ENCODE results near the gene HSPB1. TPM values are rescaled to one million over a fixed set of nuclear protein-coding genes. Genes with fewer than 3 reads are reported as not detected.
A peak's percentile ranks its signal among the peaks of the same experiment; 100 is the strongest.
"Not testable (repeated sequence)": the region's sequence is repeated elsewhere in the genome, so short reads cannot be mapped to it uniquely, and the experiment has no call there.

Gene HSPB1
- total and polyA plus RNA-seq, 2 experiments from 2014 or later: 48.1 to 437 TPM

DNA sequence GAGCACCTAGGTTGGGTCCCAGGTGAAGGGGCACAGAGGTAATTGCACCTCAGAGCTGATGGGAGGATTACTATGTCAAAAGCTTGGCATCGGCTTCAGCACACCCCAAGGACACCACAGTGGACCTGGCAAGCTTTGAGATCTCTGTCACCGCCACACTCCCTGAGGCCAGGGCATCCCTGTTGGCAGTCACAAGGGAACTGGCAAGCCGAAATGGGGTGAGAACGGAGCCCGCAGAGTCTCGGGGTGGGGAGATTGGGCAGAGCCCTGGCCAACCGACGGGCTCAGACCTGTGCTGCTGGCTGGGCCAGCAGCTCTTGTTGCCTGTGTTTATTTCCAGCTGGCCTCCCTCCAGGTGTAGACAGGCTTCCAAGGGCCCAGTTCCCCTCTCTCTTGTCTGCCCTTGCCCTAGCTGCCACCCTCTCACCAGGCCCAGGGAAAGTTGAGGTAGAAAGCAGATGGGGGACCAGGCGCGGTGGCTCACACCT is 2.5 kb downstream of the HSPB1 start:
- no peak overlapping the region for H3K4me3 ChIP-seq
- H3K27me3 ChIP-seq (ENCODE audit: insufficient read depth): peaks cover 13% of the 10 kb centered on the region
- no peak overlapping the region for H3K27ac ChIP-seq (ENCODE audit: low read depth)
- peaks cover 7% of the 10 kb centered on the region for H3K36me3 Mint-ChIP-seq (ENCODE audit: low read depth)
- ATAC-seq: no peak
- no peak for DNase-seq (ENCODE audit: low spot score)
- peaks cover 17% of the 10 kb centered on the region for H3K4me1 Mint-ChIP-seq
- peaks cover 10% of the 10 kb centered on the region for H3K9me3 Mint-ChIP-seq
- H3K4me1 ChIP-seq (ENCODE audit: insufficient read depth): peaks cover 17% of the 10 kb centered on the region; the same call in 1 of the 2 replicates
- H3F3A ChIP-seq (replicated peaks; ENCODE audit: low read depth): peaks cover 20% of the 10 kb centered on the region; the same call in 1 of the 2 replicates
- H3K4me2 ChIP-seq: no peak overlapping the region
- peaks cover 30% of the 10 kb centered on the region for H3K27me3 Mint-ChIP-seq (ENCODE audit: insufficient read depth, low read depth, poor library complexity)
- H2AFZ ChIP-seq: no peak overlapping the region
- TF ChIP-seq JUNB (IDR thresholded peaks at IDR 0.05; ENCODE audit: unreplicated experiment): no peak
- TF ChIP-seq ZNF114 (CRISPR knock-in tag; IDR thresholded peaks at IDR 0.05): no peak
- no peaks in the 10 kb centered on the region for H3K79me2 ChIP-seq (replicated peaks; ENCODE audit: insufficient read depth)
- H3K27ac Mint-ChIP-seq: no peak overlapping the region
- 0 out of 3 replicates have a peak overlapping the region, but pooled peaks have one; percentile 80 for H3K4me3 Mint-ChIP-seq
- no peaks in the 10 kb centered on the region for H3K36me3 ChIP-seq (ENCODE audit: insufficient read depth)
- H3K9me2 ChIP-seq (ENCODE audit: insufficient read depth): no peaks in the 10 kb centered on the region
- H4K20me1 ChIP-seq (replicated peaks; ENCODE audit: insufficient read depth): no peaks in the 10 kb centered on the region

DNA sequence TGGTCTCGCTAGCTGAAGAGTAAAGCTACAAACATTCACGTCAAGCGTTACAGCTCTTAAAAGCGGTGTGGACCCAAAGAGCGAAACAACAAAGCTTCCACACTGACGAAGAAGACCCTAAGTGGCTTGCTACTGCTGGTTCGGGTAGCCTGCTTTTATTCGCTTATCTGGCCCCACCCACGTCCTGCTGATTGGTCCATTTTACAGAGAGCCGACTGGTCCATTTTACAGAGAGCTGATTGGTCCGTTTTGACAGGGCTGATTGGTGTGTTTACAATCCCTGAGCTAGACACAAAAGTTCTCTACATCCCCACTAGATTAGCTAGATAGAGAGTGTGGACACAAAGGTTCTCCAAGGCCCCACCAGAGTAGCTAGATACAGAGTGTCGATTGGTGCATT is 6.4 kb downstream of the HSPB1 start:
- DNase-seq (ENCODE audit: low spot score); H3K27me3 Mint-ChIP-seq (ENCODE audit: insufficient read depth, low read depth, poor library complexity); H3K4me3 Mint-ChIP-seq; H3K27me3 ChIP-seq (ENCODE audit: insufficient read depth); H3K4me2 ChIP-seq; H2AFZ ChIP-seq; H3K27ac ChIP-seq (ENCODE audit: low read depth); H3F3A ChIP-seq (replicated peaks; ENCODE audit: low read depth); H4K20me1 ChIP-seq (replicated peaks; ENCODE audit: insufficient read depth); H3K36me3 Mint-ChIP-seq (ENCODE audit: low read depth); H3K9me3 Mint-ChIP-seq; H3K27ac Mint-ChIP-seq; H3K36me3 ChIP-seq (ENCODE audit: insufficient read depth); ATAC-seq; H3K9me2 ChIP-seq (ENCODE audit: insufficient read depth); H3K4me3 ChIP-seq; H3K79me2 ChIP-seq (replicated peaks; ENCODE audit: insufficient read depth): not testable (repeated sequence)
- peaks cover 14% of the 10 kb centered on the region for H3K4me1 Mint-ChIP-seq
- peaks cover 18% of the 10 kb centered on the region; the same call in 1 of the 2 replicates for H3K4me1 ChIP-seq (ENCODE audit: insufficient read depth)

DNA sequence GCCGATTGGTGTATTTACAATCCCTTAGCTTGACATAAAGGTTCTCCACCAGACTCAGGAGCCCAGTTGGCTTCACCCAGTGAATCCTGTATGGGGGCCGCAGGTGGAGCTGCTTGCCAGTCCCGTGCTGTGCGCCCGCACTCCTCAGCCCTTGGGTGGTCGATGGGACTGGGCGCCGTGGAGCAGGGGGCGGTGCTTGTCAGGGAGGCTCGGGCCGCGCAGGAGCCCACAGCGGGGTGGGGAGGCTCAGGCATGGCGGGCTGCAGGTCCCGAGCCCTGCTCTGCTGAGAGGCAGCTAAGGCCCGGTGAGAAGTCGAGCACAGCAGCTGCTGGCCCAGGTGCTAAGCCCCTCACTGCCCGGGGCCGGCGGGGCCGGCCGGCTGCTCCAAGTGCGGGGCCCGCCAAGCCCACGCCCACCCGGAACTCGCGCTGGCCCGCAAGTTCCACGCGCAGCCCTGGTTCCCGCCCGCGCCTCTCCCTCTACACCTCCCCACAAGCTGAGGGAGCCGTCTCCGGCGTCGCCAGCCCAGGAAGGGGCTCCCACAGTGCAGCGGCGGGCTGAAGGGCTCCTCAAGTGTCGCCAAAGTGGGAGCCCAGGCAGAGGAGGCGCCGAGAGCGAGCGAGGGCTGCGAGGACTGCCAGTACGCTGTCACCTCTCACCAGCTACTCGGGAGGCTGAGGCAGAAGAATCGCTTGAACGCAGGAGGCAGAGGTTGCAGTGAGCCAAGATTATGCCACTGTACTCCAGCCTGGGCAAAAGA is 7.0 kb downstream of the HSPB1 start:
- not testable (repeated sequence) for H3K4me1 Mint-ChIP-seq; H4K20me1 ChIP-seq (replicated peaks; ENCODE audit: insufficient read depth); H3K27ac Mint-ChIP-seq; H3K27me3 ChIP-seq (ENCODE audit: insufficient read depth); H3K36me3 Mint-ChIP-seq (ENCODE audit: low read depth); H3K9me2 ChIP-seq (ENCODE audit: insufficient read depth); H3K27me3 Mint-ChIP-seq (ENCODE audit: insufficient read depth, low read depth, poor library complexity); H3F3A ChIP-seq (replicated peaks; ENCODE audit: low read depth); H3K9me3 Mint-ChIP-seq; H3K79me2 ChIP-seq (replicated peaks; ENCODE audit: insufficient read depth); ATAC-seq; H3K27ac ChIP-seq (ENCODE audit: low read depth); H3K4me3 ChIP-seq; H3K4me3 Mint-ChIP-seq; H3K4me2 ChIP-seq; H2AFZ ChIP-seq; H3K36me3 ChIP-seq (ENCODE audit: insufficient read depth); DNase-seq (ENCODE audit: low spot score)
- peaks cover 12% of the 10 kb centered on the region; the same call in 1 of the 2 replicates for H3K4me1 ChIP-seq (ENCODE audit: insufficient read depth)
